ENCODE measurements around the gene CDS2. TPM values are rescaled to one million over a fixed set of nuclear protein-coding genes. Genes with fewer than 3 reads are reported as not detected.

CDS2 gene
- total RNA-seq, 1 donor = 32.0 TPM

DNA sequence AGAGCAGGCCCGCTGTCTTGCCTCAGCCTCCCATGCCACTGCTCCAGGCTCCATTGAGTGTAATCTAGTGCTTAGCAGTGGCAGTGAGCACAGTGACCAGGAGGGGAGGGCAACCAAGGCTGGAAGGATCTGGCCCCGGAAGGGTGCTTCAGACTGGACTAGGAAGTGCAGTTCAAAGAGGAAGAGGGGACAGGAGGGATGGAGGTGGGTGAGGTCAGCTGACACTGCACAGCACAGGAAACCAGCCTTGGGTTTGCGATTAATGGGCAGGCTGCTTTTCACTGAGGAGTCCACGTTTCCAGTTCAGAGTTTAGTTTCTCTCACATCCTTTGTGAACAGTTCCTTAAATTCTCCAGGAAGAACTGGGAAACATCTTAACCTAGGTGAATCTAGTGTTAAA, 46.9 kb downstream of the CDS2 start:
- no peak overlapping the region for H3K4me3 ChIP-seq (ENCODE audit: low read depth, low read length)
- no peak for TF ChIP-seq CTCF (IDR thresholded peaks at IDR 0.05; ENCODE audit: insufficient read depth, low read length)
- no peak for DNase-seq (ENCODE audit: low read depth)

- peak; percentile 67 for DNase-seq (ENCODE audit: low read depth)
- no peak for TF ChIP-seq CTCF (IDR thresholded peaks at IDR 0.05; ENCODE audit: insufficient read depth, low read length)
- H3K4me3 ChIP-seq (ENCODE audit: low read depth, low read length) = no peak overlapping the region
Observed at GRCh38 chr20:5177071-5177470, 50.3 kb downstream of the CDS2 start.

- no peak for TF ChIP-seq CTCF (IDR thresholded peaks at IDR 0.05; ENCODE audit: insufficient read depth, low read length)
- DNase-seq (ENCODE audit: low read depth) = no peak
- no peak overlapping the region for H3K4me3 ChIP-seq (ENCODE audit: low read depth, low read length)
Observed at GRCh38 chr20:5178046-5178445, 51.2 kb downstream of the CDS2 start.

DNA sequence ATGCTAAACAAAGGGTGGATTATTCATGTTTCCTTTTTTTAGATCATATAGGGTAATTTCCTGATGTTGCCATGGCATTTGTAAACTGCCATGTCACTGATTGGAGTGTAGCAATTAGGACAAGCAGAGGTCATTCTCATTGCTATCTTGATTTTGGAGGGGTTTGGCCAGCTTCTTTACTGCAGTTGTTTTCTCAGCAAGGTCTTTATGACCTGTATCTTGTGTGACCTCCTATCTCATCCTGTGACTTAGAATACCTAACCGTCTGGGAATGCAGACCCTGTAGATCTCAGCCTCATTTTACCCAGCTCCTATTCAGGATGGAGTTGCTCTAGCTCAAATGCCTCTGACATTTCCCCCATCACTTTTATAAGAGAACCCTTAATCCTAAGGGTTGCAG, 53.6 kb downstream of the CDS2 start:
- TF ChIP-seq CTCF (IDR thresholded peaks at IDR 0.05; ENCODE audit: insufficient read depth, low read length) = no peak
- no peak overlapping the region for H3K4me3 ChIP-seq (ENCODE audit: low read depth, low read length)
- DNase-seq (ENCODE audit: low read depth) = no peak

GRCh38 chr20:5180933-5181332, 54.1 kb downstream of the CDS2 start:
- H3K4me3 ChIP-seq (ENCODE audit: low read depth, low read length) = peak overlapping the region; percentile 47
- DNase-seq (ENCODE audit: low read depth) = peak; percentile 54
- TF ChIP-seq CTCF (IDR thresholded peaks at IDR 0.05; ENCODE audit: insufficient read depth, low read length) = no peak

DNA sequence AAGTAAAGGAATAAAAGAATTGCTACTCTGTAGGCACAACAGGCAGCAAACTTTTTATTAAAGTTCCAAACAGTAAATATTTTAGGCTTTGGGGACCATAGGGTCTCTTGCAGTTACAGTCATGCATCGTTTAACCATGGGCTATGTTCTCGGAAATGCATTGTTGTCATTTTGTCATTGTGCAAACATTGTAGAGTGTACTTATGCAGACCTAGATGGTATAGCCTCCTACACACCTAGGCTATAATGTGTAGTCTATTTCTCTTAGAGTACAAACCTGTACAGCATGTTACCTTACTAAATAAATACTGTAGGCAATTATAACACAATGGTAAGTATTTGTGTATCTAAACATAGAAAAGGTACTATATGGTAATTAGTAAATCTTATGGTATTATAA, 54.7 kb downstream of the CDS2 start:
- DNase-seq (ENCODE audit: low read depth) = no peak
- TF ChIP-seq CTCF (IDR thresholded peaks at IDR 0.05; ENCODE audit: insufficient read depth, low read length) = no peak

GRCh38 chr20:5181958-5182357, 55.1 kb downstream of the CDS2 start:
- no peak overlapping the region for H3K4me3 ChIP-seq (ENCODE audit: low read depth, low read length)
- peak; percentile 67 for DNase-seq (ENCODE audit: low read depth)
- TF ChIP-seq CTCF (IDR thresholded peaks at IDR 0.05; ENCODE audit: insufficient read depth, low read length) = no peak

More for the DNA sequence above, 54.7 kb downstream of the CDS2 start:
- H3K4me3 ChIP-seq (ENCODE audit: low read depth, low read length) = peak overlapping the region; percentile 47
